ENCODE results near the gene IL12B.
A peak's percentile ranks its signal among the peaks of the same experiment; 100 is the strongest.
"Not testable (repeated sequence)": the region's sequence is repeated elsewhere in the genome, so short reads cannot be mapped to it uniquely, and the experiment has no call there.

IL12B gene

DNA sequence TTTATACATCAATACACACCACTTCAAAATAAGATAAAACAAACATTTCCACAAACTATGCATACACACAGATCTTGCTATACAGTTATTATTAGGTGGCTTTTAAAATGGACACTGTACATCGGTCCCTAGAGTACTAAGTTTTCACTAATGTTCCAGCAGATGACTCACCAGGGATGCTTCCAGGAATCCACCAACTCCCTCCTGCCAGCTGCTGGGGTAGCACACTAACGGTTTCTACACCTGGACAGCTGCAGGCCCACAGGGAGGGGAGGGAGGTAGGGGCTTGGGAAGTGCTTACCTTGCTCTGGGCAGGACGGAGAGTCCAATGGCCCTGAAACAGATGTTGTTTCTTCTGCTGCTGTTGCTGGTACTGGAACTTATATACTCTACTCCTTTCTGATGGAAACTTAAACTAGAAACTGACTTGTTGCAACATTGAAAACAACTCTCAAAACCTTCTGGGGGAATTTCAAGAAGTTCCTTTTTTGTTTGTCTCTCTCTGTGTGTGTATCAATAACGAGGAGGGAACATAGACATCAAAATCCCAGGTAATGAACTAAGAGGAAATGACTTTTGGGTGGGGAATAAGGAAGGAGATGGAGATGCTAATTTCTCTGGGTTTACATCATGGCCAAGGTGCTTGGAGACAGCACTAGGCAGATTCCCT, at the start of gene IL12B:
IL12B (minus strand) TSS at position 357 of the 670 bp plus-strand sequence. CDS start 3,705 bp downstream, outside the sequence.
- POLR2A ChIA-PET = no interaction called here
- no peak for DNase-seq (ENCODE audit: low read depth, low spot score)

DNA sequence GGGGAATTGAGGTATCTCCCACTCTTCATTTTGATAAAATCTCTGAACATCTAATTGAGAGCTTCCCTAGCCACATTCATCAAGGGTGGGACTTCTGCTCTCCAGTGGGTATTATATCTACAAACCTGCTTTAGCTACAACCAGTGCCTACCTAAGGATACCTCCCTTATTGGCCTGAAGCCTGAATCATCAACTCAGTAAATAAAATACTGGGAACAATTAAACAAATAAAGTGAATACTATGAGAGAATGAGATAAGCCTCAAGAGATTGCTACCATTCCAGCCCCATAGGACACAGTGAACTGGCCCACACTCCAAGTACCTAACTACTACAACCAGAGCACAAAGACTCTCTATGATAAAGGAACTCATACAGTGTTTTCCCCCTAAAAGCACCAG, 47.4 kb upstream of the IL12B start:
- ChIA-PET POLR2A (no interaction called here), CTCF (no interaction called here)
- TF ChIP-seq, protein P1, sequence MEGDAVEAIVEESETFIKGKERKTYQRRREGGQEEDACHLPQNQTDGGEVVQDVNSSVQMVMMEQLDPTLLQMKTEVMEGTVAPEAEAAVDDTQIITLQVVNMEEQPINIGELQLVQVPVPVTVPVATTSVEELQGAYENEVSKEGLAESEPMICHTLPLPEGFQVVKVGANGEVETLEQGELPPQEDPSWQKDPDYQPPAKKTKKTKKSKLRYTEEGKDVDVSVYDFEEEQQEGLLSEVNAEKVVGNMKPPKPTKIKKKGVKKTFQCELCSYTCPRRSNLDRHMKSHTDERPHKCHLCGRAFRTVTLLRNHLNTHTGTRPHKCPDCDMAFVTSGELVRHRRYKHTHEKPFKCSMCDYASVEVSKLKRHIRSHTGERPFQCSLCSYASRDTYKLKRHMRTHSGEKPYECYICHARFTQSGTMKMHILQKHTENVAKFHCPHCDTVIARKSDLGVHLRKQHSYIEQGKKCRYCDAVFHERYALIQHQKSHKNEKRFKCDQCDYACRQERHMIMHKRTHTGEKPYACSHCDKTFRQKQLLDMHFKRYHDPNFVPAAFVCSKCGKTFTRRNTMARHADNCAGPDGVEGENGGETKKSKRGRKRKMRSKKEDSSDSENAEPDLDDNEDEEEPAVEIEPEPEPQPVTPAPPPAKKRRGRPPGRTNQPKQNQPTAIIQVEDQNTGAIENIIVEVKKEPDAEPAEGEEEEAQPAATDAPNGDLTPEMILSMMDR (IDR thresholded peaks at IDR 0.05; ENCODE audit: insufficient read depth, low read length, missing control alignments) = no peak
- no peak overlapping the region for H3K4me3 ChIP-seq (ENCODE audit: low read depth, low read length)
- no peak for DNase-seq (ENCODE audit: low read depth, low spot score)

More for the DNA sequence above, at the start of gene IL12B:
- TF ChIP-seq, protein P1 (IDR thresholded peaks at IDR 0.05; ENCODE audit: insufficient read depth, low read length, missing control alignments) = no peak
- peak within 1 kb of the TSS; percentile 54 for H3K4me3 ChIP-seq (ENCODE audit: low read depth, low read length)
- CTCF ChIA-PET = interaction anchor here (1.0 to 1.5 kb wide), 2 partner anchors 17 to 174 kb away, joined by 3 read pairs; no protein-coding TSS in a partner anchor

DNA sequence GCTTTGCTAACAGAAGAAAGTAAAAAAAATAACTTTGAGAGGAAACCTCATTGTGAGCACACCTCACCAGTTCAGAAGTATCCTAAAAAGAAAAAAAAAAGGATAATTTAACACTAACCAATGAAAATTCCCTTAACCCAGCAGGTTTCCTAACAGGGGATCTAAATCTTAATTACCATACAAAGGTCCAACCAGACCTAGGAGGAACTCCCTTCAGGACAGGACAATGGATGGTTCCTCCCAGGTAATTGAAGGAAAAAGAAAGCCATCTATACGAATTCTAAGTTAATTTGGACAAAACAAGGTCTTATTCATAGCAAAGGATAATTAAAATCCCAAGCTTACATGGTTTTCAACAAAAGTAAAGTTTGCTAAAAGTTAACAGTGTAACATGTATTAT, 37.6 kb upstream of the IL12B start:
- H3K4me3 ChIP-seq (ENCODE audit: low read depth, low read length); POLR2A ChIA-PET; DNase-seq (ENCODE audit: low read depth, low spot score); CTCF ChIA-PET: not testable (repeated sequence)

DNA sequence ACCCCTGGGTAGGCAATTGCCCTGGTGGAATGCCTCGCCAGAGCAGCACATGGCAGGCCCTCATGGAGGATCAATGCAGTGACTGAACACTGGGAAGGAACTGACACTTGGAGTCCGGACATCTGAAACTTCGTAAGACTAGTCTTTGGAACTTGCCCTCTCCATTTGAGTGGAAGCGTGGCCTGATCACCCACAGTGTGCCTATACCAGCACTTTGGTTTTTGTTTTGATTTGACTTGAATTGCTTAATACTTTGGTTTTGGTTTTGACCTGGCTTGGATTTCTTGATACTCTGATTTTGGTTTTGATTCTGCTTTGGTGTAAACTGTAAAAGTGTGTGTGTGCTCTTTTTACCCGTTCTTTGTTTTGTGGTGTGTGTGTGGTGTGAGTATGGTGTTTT, 36.5 kb upstream of the IL12B start:
- POLR2A ChIA-PET; H3K4me3 ChIP-seq (ENCODE audit: low read depth, low read length); DNase-seq (ENCODE audit: low read depth, low spot score); CTCF ChIA-PET: not testable (repeated sequence)

DNA sequence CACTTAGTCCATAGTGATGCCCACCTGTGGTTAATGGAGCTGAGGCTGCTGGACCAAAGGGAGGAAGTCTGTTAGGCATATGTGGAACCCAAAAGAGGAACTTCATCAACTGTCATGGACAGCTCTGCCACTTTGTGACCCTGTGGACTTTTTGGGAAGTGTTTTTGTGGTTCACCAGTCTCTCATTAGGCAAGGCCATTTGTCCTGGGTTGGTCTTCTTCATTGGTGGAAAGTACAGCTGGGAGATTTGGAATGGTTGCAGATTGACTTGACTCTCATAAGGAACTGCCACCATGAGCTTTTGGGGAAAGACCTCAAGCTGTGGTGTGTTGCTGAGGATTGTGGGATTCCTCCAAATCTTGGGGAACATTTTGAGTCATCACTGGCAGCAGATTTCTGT, 31.9 kb upstream of the IL12B start:
- ChIA-PET CTCF (no interaction called here), POLR2A (no interaction called here)
- TF ChIP-seq, protein P1 (IDR thresholded peaks at IDR 0.05; ENCODE audit: insufficient read depth, low read length, missing control alignments) = no peak
- DNase-seq (ENCODE audit: low read depth, low spot score) = no peak
- H3K4me3 ChIP-seq (ENCODE audit: low read depth, low read length) = no peak overlapping the region

DNA sequence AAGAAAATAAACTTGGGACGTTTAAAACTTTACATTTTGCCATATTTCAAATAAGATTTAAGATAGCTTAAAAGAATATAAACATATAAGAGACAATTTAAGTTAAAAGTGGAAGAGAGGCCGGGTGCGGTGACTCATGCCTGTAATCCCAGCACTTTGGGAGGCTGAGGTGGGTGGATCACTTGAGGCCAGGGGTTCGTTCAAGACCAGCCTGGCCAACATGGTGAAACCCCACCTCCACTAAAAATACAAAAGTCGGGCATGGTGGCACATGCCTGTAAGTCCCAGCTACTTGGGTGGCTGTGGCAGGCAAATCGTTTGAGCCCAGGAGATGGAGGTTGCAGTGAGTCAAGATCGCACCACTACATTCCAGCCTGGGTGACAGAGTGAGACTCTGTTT, 29.6 kb upstream of the IL12B start:
- CTCF ChIA-PET; POLR2A ChIA-PET; H3K4me3 ChIP-seq (ENCODE audit: low read depth, low read length); DNase-seq (ENCODE audit: low read depth, low spot score): not testable (repeated sequence)

DNA sequence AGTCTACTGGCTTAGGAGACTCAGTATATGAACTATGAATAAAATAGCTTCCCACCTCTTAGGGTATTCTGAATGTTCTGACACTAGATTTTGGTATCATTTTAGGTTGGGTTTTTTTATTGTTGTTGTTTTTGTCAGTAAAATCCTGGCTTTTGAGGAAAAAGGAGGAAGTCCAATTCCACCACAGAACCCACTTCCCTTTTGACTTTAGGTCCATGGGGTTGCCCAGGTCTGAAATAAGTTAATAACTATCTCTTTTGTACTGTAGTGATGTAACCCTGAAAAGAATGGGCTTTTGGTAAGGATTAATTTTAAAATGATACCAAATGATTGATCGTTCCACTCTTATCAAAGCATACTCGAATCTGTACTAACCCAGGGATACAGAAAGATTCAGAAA, 29.1 kb upstream of the IL12B start:
- no peak for DNase-seq (ENCODE audit: low read depth, low spot score)
- ChIA-PET CTCF (interaction anchor here (1.0 kb wide), 1 partner anchor 43 kb away, joined by 3 read pairs; no protein-coding TSS in a partner anchor), POLR2A (no interaction called here)
- TF ChIP-seq, protein P1 (IDR thresholded peaks at IDR 0.05; ENCODE audit: insufficient read depth, low read length, missing control alignments) = no peak
- H3K4me3 ChIP-seq (ENCODE audit: low read depth, low read length) = no peak overlapping the region

DNA sequence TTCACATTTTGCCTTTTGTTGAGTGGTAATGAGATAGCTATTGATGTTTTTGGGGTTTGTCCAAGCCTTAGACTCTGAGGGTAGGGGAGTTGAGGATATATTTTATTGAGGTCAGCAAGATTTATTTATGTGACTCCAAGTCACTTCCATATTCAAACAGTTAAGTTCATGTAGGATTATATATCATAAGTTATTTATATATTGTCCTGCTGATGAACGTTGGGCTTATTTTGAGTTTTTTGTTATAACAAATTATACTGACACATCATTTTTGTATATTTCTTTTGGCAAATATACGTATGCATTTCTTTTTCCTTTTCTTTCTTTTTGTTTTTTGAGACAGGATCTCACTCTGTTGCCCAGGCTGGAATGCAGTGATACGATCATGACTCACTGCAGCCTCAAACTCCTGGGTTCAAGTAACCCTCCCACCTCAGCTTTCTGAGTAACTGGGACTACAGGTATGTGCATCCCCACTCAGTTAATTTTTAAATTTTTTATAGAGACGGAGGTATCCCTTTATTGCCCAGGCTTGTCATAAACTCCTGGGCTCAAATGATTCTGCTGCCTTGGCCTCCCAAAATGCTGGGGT, 23.5 kb upstream of the IL12B start:
- no peak for DNase-seq (ENCODE audit: low read depth, low spot score)
- TF ChIP-seq, protein P1 (IDR thresholded peaks at IDR 0.05; ENCODE audit: insufficient read depth, low read length, missing control alignments) = no peak
- CTCF ChIA-PET = interaction anchor here (0.7 to 2.3 kb wide), 4 partner anchors 17 to 197 kb away, joined by 3 to 8 read pairs (median 6); no protein-coding TSS in a partner anchor
- no peak overlapping the region for H3K4me3 ChIP-seq (ENCODE audit: low read depth, low read length)
- POLR2A ChIA-PET = no interaction called here

DNA sequence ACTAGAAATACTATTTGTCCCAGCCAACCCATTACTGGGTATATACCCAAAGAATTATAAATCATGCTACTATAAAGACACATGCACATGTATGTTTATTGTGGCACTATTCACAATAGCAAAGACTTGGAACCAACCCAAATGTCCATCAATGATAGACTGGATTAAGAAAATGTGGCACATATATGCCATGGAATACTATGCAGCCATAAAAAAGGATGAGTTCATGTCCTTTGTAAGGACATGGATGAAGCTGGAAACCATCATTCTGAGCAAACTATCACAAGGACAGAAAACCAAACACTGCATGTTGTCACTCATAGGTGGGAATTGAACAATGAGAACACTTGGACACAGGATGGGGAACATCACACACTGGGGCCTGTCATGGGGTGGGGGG, 20.4 kb upstream of the IL12B start:
- POLR2A ChIA-PET; DNase-seq (ENCODE audit: low read depth, low spot score); H3K4me3 ChIP-seq (ENCODE audit: low read depth, low read length); CTCF ChIA-PET: not testable (repeated sequence)

DNA sequence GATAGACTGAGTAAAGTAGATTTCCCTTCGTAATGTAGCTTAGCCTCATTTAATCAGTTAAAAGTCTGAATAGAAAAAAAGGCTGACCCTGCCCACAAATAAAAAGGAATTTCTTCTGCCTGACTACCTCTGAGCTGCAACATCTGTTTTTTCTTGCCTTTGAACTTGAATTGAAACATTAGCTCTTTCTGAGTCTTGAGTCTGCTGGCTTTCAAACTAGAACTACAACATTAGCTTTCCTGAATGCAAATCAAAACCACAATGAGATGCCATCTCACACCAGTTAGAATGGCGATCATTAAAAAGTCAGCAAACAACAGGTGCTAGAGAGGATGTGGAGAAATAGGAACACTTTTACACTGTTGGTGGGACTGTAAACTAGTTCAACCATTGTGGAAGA, 19.9 kb upstream of the IL12B start:
- H3K4me3 ChIP-seq (ENCODE audit: low read depth, low read length); POLR2A ChIA-PET; DNase-seq (ENCODE audit: low read depth, low spot score); CTCF ChIA-PET: not testable (repeated sequence)

Data from AG04449 (cell line).